WTC11 (cell line): ENCODE results near the gene TUBA1A. TPM values are rescaled to one million over a fixed set of nuclear protein-coding genes. Genes with fewer than 3 reads are reported as not detected.

Experiments
- ATAC-seq: fragments of 200-7000 bp; cut with Tn5 transposase; 2 replicates; pipeline ENCODE4 v1.10.0; 2021; ENCODE audit warnings: mild to moderate bottlenecking, moderate library complexity
- Bru-seq: library from RNA; stranded (reverse); fragments of 400-500 nt; gene quantifications from one replicate; lab custom pipeline; 2021; lab: Mats Ljungman, UMichigan
- CTCF ChIA-PET: fragments of 300-600 bp; sonication (Branson Sonifier 250); formaldehyde crosslinking; loops from one replicate; lab custom pipeline; 2021; ENCODE audit warnings: antibody characterized with exemption; lab: Charles Lee
- POLR2A ChIA-PET: fragments of 350-600 bp; sonication (Branson Sonifier 250); formaldehyde crosslinking; loops from one replicate; lab custom pipeline; 2021; ENCODE audit warnings: antibody characterized with exemption; lab: Charles Lee
- DNase-seq: peaks from one replicate; pipeline ENCODE4 v3.0.0; 2021; ENCODE audit warnings: low spot score
- H3K27ac Mint-ChIP-seq: 2 replicates; pipeline ENCODE4 v1.8.0; 2021; ENCODE audit warnings: mixed read lengths
- H3K27me3 Mint-ChIP-seq: 2 replicates; pipeline ENCODE4 v1.8.0; 2021; ENCODE audit warnings: low read depth, mild to moderate bottlenecking, moderate library complexity, mixed read lengths
- H3K36me3 Mint-ChIP-seq: 2 replicates; pipeline ENCODE4 v1.8.0; 2021; ENCODE audit warnings: mixed read lengths
- H3K4me1 Mint-ChIP-seq: 2 replicates; pipeline ENCODE4 v1.8.0; 2022; ENCODE audit warnings: mixed read lengths
- H3K4me3 Mint-ChIP-seq: 2 replicates; pipeline ENCODE4 v1.8.0; 2021; ENCODE audit warnings: mild to moderate bottlenecking, moderate library complexity, mixed read lengths
- H3K9me3 Mint-ChIP-seq: 2 replicates; pipeline ENCODE4 v1.8.0; 2021; ENCODE audit warnings: mixed read lengths
- CREB1 ChIP-seq: sonication (generic); formaldehyde crosslinking; IDR thresholded peaks from 2 replicates; pipeline ENCODE4 v1.8.0; 2023; ENCODE audit warnings: mild to moderate bottlenecking, missing genetic modification reagents
- EMX1 ChIP-seq: fragments of 250-450 bp; sonication (Bioruptor Pico); IDR thresholded peaks from 2 replicates; pipeline ENCODE4 v1.8.0; 2021; ENCODE audit warnings: mild to moderate bottlenecking
- ETV6 ChIP-seq: sonication (generic); formaldehyde crosslinking; IDR thresholded peaks from 2 replicates; pipeline ENCODE4 v1.8.1; 2022; ENCODE audit warnings: mild to moderate bottlenecking, missing genetic modification reagents
- FOXK1 ChIP-seq: sonication (generic); formaldehyde crosslinking; IDR thresholded peaks from 2 replicates; pipeline ENCODE4 v1.8.0; 2022; ENCODE audit warnings: mild to moderate bottlenecking, moderate library complexity, missing genetic modification reagents
- FOXP1 ChIP-seq: sonication (generic); formaldehyde crosslinking; IDR thresholded peaks from 2 replicates; pipeline ENCODE4 v1.8.0; 2022; ENCODE audit warnings: missing genetic modification reagents, mild to moderate bottlenecking, moderate library complexity, borderline replicate concordance
- JAZF1 ChIP-seq: fragments of 250-450 bp; sonication (Bioruptor Pico); IDR thresholded peaks from 2 replicates; pipeline ENCODE4 v1.9.0; 2021; ENCODE audit warnings: moderate library complexity, mild to moderate bottlenecking, inconsistent platforms
- OVOL2 ChIP-seq: fragments of 250-450 bp; sonication (Bioruptor Pico); IDR thresholded peaks from 2 replicates; pipeline ENCODE4 v1.9.0; 2021; ENCODE audit warnings: mild to moderate bottlenecking, borderline replicate concordance
- PRRX2 ChIP-seq: fragments of 250-450 bp; sonication (Bioruptor Pico); IDR thresholded peaks from 2 replicates; pipeline ENCODE4 v1.8.0; 2021; ENCODE audit warnings: mild to moderate bottlenecking
- SMAD3 ChIP-seq: sonication (generic); formaldehyde crosslinking; IDR thresholded peaks from 2 replicates; pipeline ENCODE4 v1.8.0; 2022; ENCODE audit warnings: missing genetic modification reagents, mild to moderate bottlenecking, borderline replicate concordance
- ZNF121 ChIP-seq: sonication (generic); formaldehyde crosslinking; IDR thresholded peaks from 2 replicates; pipeline ENCODE4 v1.8.0; 2023; ENCODE audit warnings: missing genetic modification reagents
- long read RNA-seq, 3 experiments: library from RNA in 1 of 3; library from capped mRNA in 1 of 3; library from polyadenylated mRNA in 1 of 3; unstranded in 2 of 3; stranded (forward) in 1 of 3; transcript quantifications; one replicate each; pipeline ENCODE4 v2.0.0, GENCODE V29; 2021
- total RNA-seq: library from RNA; stranded (reverse); gene quantifications from 3 replicates; pipeline ENCODE4 v1.2.3, GENCODE V29; 2021
- TF ChIP-seq, protein P1 (sequence below): fragments of 250-450 bp; sonication (Bioruptor Pico); IDR thresholded peaks from 2 replicates; pipeline ENCODE4 v1.9.0; 2021; ENCODE audit warnings: moderate library complexity, mild to moderate bottlenecking, inconsistent platforms, borderline replicate concordance
- TF ChIP-seq, protein P2 (sequence below): sonication (generic); formaldehyde crosslinking; IDR thresholded peaks from 2 replicates; pipeline ENCODE4 v1.8.0; 2022; ENCODE audit warnings: mild to moderate bottlenecking, missing genetic modification reagents
- TF ChIP-seq, protein P3 (sequence below): sonication (generic); formaldehyde crosslinking; IDR thresholded peaks from 2 replicates; pipeline ENCODE4 v1.8.1; 2022; ENCODE audit warnings: low read depth, missing genetic modification reagents, borderline replicate concordance
- TF ChIP-seq, protein P4 (sequence below): sonication (generic); formaldehyde crosslinking; IDR thresholded peaks from 2 replicates; pipeline ENCODE4 v1.8.1; 2023; ENCODE audit warnings: mild to moderate bottlenecking, missing genetic modification reagents, moderate library complexity
- TF ChIP-seq, protein P5 (sequence below): sonication (generic); formaldehyde crosslinking; IDR thresholded peaks from 2 replicates; pipeline ENCODE4 v1.8.0; 2022; ENCODE audit warnings: mild to moderate bottlenecking, missing genetic modification reagents
- TF ChIP-seq, protein P6 (sequence below): fragments of 200-600 bp; IDR thresholded peaks from 2 replicates; pipeline ENCODE4 v1.8.0; 2022; ENCODE audit warnings: antibody characterized with exemption
- TF ChIP-seq, protein P7 (sequence below): sonication (generic); formaldehyde crosslinking; IDR thresholded peaks from 2 replicates; pipeline ENCODE4 v1.8.0; 2023; ENCODE audit warnings: missing genetic modification reagents
- TF ChIP-seq, protein P8 (sequence below): sonication (generic); formaldehyde crosslinking; IDR thresholded peaks from 2 replicates; pipeline ENCODE4 v1.8.1; 2022; ENCODE audit warnings: mild to moderate bottlenecking, missing genetic modification reagents, moderate library complexity, borderline replicate concordance
- TF ChIP-seq, protein P9 (sequence below): sonication (generic); formaldehyde crosslinking; IDR thresholded peaks from 2 replicates; pipeline ENCODE4 v1.8.1; 2023; ENCODE audit warnings: mild to moderate bottlenecking, missing genetic modification reagents

The TUBA1A gene
- 195 to 226 TPM (median 203 TPM) in 3 replicates for total RNA-seq
- Bru-seq, nascent RNA = percentile 83 among the genes with signal in this experiment
- long read RNA-seq, experiment 1, transcript TUBA1A-202 (4 exons, 1,915 nt) = major isoform, 1,085 of 1,139 reads
- long read RNA-seq, experiment 1, transcript TUBA1A-207 (3 exons, 1,384 nt) = minor isoform, 21 of 1,139 reads
- long read RNA-seq, experiment 1, transcript TUBA1A-201 (4 exons, 1,887 nt) = minor isoform, 5 of 1,139 reads
- long read RNA-seq, experiment 1, partial matches to known transcripts = 7 of 1,139 reads
- long read RNA-seq, experiment 1, other reads (novel, unspliced or antisense) = 21 of 1,139 reads
- long read RNA-seq, experiment 2, transcript TUBA1A-202 (4 exons, 1,915 nt) = major isoform, 350 of 477 reads
- long read RNA-seq, experiment 2, transcript TUBA1A-207 (3 exons, 1,384 nt) = minor isoform, 27 of 477 reads
- long read RNA-seq, experiment 2, partial matches to known transcripts = 10 of 477 reads
- long read RNA-seq, experiment 2, other reads (novel, unspliced or antisense) = 84 of 477 reads
- long read RNA-seq, experiment 3, transcript TUBA1A-202 (4 exons, 1,915 nt) = major isoform, 2,286 of 2,331 reads
- long read RNA-seq, experiment 3, transcript TUBA1A-207 (3 exons, 1,384 nt) = minor isoform, 8 of 2,331 reads
- long read RNA-seq, experiment 3, partial matches to known transcripts = 0 of 2,331 reads
- long read RNA-seq, experiment 3, other reads (novel, unspliced or antisense) = 33 of 2,331 reads

DNA sequence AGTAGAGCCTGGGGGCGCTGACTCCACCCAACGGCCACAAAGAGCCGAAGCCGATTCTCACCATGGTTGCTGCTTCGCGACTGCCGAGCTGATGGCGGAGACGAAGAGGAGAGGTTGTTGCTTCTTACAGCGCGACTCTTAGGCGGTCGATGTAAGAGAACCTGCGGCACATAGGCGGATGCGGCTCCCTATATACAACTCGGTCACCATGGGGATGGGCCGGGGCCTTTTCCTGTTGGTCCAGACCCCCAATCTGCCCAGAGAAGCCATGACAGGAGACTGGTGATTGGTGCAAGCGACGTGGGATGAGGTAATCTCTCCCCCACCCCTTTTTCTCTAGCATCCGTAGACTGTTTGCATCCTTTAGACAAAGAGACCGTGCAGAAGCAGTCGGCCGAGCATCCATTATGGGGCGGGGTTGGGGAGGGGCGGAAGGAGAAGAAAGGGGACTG is at the start of gene TUBA1A:
TUBA1A (minus strand) TSS at position 165 of the 452 bp plus-strand sequence; CDS start at position 64, 101 bp downstream.
- peak within 1 kb of the TSS; percentile 98 for H3K27ac Mint-ChIP-seq
- ATAC-seq = peak; percentile 98
- H3K36me3 Mint-ChIP-seq = peaks cover 18% of the 10 kb centered on the region
- H3K27me3 Mint-ChIP-seq = no peaks in the 10 kb centered on the region
- no peaks in the 10 kb centered on the region for H3K9me3 Mint-ChIP-seq
- ChIA-PET CTCF (interaction anchor here (0.6 to 2.4 kb wide), 8 partner anchors 44 to 201 kb away, joined by 3 to 11 read pairs (median 5); partner anchors contain the start of gene TUBA1B), POLR2A (interaction anchor here (0.8 to 1.5 kb wide), 4 partner anchors 13 to 79 kb away, joined by 3 to 12 read pairs (median 3); partner anchors contain the start of genes LMBR1L and TUBA1B)
- DNase-seq = peak; percentile 95
- H3K4me3 Mint-ChIP-seq = peak within 1 kb of the TSS; percentile 93
- peaks cover 11% of the 10 kb centered on the region for H3K4me1 Mint-ChIP-seq
- no peak for TF ChIP-seq OVOL2 (CRISPR knock-in tag)
- TF ChIP-seq, protein P1, sequence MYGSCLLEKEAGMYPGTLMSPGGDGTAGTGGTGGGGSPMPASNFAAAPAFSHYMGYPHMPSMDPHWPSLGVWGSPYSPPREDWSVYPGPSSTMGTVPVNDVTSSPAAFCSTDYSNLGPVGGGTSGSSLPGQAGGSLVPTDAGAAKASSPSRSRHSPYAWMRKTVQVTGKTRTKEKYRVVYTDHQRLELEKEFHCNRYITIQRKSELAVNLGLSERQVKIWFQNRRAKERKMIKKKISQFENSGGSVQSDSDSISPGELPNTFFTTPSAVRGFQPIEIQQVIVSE (CRISPR knock-in tag) = no peak
- TF ChIP-seq, protein P2, sequence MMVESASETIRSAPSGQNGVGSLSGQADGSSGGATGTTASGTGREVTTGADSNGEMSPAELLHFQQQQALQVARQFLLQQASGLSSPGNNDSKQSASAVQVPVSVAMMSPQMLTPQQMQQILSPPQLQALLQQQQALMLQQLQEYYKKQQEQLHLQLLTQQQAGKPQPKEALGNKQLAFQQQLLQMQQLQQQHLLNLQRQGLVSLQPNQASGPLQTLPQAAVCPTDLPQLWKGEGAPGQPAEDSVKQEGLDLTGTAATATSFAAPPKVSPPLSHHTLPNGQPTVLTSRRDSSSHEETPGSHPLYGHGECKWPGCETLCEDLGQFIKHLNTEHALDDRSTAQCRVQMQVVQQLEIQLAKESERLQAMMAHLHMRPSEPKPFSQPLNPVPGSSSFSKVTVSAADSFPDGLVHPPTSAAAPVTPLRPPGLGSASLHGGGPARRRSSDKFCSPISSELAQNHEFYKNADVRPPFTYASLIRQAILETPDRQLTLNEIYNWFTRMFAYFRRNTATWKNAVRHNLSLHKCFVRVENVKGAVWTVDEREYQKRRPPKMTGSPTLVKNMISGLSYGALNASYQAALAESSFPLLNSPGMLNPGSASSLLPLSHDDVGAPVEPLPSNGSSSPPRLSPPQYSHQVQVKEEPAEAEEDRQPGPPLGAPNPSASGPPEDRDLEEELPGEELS (CRISPR knock-in tag) = peak; percentile 64; the same call in 1 of the 2 replicates
- no peak for TF ChIP-seq EMX1 (CRISPR knock-in tag)
- peak; percentile 52; the same call in 1 of the 2 replicates for TF ChIP-seq FOXK1
- TF ChIP-seq, protein P3, sequence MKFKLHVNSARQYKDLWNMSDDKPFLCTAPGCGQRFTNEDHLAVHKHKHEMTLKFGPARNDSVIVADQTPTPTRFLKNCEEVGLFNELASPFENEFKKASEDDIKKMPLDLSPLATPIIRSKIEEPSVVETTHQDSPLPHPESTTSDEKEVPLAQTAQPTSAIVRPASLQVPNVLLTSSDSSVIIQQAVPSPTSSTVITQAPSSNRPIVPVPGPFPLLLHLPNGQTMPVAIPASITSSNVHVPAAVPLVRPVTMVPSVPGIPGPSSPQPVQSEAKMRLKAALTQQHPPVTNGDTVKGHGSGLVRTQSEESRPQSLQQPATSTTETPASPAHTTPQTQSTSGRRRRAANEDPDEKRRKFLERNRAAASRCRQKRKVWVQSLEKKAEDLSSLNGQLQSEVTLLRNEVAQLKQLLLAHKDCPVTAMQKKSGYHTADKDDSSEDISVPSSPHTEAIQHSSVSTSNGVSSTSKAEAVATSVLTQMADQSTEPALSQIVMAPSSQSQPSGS (CRISPR knock-in tag) = no peak
- 0 out of 2 replicates have a peak, but pooled peaks have one; percentile 25 for TF ChIP-seq SMAD3
- TF ChIP-seq JAZF1 (CRISPR knock-in tag) = no peak
- TF ChIP-seq, protein P4, sequence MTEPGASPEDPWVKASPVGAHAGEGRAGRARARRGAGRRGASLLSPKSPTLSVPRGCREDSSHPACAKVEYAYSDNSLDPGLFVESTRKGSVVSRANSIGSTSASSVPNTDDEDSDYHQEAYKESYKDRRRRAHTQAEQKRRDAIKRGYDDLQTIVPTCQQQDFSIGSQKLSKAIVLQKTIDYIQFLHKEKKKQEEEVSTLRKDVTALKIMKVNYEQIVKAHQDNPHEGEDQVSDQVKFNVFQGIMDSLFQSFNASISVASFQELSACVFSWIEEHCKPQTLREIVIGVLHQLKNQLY (CRISPR knock-in tag) = no peak
- TF ChIP-seq, protein P5, sequence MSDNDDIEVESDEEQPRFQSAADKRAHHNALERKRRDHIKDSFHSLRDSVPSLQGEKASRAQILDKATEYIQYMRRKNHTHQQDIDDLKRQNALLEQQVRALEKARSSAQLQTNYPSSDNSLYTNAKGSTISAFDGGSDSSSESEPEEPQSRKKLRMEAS (CRISPR knock-in tag) = no peak
- 0 out of 2 replicates have a peak, but pooled peaks have one; percentile 28 for TF ChIP-seq ZNF121 (CRISPR knock-in tag)
- TF ChIP-seq ETV6 = peak; percentile 69; the same call in 1 of the 2 replicates
- TF ChIP-seq, protein P6, sequence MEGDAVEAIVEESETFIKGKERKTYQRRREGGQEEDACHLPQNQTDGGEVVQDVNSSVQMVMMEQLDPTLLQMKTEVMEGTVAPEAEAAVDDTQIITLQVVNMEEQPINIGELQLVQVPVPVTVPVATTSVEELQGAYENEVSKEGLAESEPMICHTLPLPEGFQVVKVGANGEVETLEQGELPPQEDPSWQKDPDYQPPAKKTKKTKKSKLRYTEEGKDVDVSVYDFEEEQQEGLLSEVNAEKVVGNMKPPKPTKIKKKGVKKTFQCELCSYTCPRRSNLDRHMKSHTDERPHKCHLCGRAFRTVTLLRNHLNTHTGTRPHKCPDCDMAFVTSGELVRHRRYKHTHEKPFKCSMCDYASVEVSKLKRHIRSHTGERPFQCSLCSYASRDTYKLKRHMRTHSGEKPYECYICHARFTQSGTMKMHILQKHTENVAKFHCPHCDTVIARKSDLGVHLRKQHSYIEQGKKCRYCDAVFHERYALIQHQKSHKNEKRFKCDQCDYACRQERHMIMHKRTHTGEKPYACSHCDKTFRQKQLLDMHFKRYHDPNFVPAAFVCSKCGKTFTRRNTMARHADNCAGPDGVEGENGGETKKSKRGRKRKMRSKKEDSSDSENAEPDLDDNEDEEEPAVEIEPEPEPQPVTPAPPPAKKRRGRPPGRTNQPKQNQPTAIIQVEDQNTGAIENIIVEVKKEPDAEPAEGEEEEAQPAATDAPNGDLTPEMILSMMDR = no peak

DNA sequence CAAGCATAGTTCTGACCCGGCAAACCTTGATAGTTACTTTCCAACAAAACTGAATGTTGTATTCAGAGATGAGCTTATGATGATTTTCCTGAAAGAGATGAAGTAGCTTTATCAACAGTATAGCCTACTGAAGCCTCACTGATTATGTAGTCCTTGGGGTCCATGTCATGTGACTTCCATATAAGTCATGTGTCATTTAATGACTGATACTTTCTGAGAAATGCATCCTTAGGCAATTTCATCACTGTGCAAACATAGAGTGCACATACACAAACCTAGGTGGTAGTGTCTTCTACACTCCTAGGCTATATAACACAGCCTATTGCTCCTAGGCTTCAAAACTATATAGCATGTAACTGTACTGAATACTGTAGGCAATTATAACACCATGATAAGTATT is 47.5 kb upstream of the TUBA1A start:
- Mint-ChIP-seq H3K27ac (no peak overlapping the region), H3K36me3 (no peaks in the 10 kb centered on the region), H3K4me1 (peaks cover 30% of the 10 kb centered on the region), H3K4me3 (no peak overlapping the region), H3K27me3 (peaks cover 6% of the 10 kb centered on the region), H3K9me3 (no peaks in the 10 kb centered on the region)
- DNase-seq (no peak), ATAC-seq (no peak)
- ChIA-PET CTCF (interaction anchor here (1.8 to 2.2 kb wide), 2 partner anchors 27 to 126 kb away, joined by 5 to 13 read pairs; partner anchors contain the start of gene LMBR1L), POLR2A (no interaction called here)
- TF ChIP-seq, protein P7, sequence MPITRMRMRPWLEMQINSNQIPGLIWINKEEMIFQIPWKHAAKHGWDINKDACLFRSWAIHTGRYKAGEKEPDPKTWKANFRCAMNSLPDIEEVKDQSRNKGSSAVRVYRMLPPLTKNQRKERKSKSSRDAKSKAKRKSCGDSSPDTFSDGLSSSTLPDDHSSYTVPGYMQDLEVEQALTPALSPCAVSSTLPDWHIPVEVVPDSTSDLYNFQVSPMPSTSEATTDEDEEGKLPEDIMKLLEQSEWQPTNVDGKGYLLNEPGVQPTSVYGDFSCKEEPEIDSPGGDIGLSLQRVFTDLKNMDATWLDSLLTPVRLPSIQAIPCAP (CRISPR knock-in tag) = no peak
- TF ChIP-seq PRRX2 (CRISPR knock-in tag) = no peak
- TF ChIP-seq, protein P5 (CRISPR knock-in tag) = no peak
- no peak for TF ChIP-seq CREB1 (CRISPR knock-in tag)
- TF ChIP-seq ZNF121 (CRISPR knock-in tag) = no peak
- no peak for TF ChIP-seq FOXP1 (CRISPR knock-in tag)
- TF ChIP-seq, protein P8, sequence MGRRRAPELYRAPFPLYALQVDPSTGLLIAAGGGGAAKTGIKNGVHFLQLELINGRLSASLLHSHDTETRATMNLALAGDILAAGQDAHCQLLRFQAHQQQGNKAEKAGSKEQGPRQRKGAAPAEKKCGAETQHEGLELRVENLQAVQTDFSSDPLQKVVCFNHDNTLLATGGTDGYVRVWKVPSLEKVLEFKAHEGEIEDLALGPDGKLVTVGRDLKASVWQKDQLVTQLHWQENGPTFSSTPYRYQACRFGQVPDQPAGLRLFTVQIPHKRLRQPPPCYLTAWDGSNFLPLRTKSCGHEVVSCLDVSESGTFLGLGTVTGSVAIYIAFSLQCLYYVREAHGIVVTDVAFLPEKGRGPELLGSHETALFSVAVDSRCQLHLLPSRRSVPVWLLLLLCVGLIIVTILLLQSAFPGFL (CRISPR knock-in tag) = no peak
- TF ChIP-seq, protein P9, sequence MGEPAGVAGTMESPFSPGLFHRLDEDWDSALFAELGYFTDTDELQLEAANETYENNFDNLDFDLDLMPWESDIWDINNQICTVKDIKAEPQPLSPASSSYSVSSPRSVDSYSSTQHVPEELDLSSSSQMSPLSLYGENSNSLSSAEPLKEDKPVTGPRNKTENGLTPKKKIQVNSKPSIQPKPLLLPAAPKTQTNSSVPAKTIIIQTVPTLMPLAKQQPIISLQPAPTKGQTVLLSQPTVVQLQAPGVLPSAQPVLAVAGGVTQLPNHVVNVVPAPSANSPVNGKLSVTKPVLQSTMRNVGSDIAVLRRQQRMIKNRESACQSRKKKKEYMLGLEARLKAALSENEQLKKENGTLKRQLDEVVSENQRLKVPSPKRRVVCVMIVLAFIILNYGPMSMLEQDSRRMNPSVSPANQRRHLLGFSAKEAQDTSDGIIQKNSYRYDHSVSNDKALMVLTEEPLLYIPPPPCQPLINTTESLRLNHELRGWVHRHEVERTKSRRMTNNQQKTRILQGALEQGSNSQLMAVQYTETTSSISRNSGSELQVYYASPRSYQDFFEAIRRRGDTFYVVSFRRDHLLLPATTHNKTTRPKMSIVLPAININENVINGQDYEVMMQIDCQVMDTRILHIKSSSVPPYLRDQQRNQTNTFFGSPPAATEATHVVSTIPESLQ (CRISPR knock-in tag) = no peak
